ENCODE measurements around the gene CACNA2D2.

DNA sequence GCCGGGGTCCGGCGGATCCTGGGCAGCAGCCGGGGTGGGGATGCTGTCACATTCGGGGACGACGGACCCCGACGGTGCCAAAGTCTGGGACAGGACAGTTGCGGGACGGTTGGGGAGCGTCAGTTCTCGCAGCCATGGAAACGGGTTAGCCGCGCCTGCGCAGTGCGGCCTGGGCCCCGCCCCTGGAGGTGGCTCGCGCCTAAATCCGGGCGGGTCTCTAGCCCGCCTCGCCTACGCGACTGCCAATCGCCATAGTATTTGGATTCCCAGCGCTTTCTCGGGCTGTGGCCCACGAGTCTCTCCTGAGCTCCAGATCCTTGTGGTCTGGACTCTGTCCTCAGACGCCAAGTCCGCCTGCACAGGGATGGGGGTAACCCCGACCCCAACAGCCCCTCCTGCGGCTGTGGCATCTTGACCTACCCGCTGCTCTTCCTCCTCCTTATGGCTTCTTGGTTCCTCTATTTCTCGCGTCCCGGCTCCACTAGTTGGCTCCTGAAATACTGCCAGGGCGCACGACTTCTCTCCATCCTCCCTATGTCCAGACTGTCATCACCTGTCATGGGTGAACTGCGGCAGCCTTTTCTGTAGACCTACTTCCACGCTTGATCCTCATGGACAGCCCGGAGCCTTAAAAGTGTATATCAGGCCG, 157.7 kb downstream of the CACNA2D2 start, which contains the start of gene ZMYND10:
- TF ChIP-seq, protein P1, sequence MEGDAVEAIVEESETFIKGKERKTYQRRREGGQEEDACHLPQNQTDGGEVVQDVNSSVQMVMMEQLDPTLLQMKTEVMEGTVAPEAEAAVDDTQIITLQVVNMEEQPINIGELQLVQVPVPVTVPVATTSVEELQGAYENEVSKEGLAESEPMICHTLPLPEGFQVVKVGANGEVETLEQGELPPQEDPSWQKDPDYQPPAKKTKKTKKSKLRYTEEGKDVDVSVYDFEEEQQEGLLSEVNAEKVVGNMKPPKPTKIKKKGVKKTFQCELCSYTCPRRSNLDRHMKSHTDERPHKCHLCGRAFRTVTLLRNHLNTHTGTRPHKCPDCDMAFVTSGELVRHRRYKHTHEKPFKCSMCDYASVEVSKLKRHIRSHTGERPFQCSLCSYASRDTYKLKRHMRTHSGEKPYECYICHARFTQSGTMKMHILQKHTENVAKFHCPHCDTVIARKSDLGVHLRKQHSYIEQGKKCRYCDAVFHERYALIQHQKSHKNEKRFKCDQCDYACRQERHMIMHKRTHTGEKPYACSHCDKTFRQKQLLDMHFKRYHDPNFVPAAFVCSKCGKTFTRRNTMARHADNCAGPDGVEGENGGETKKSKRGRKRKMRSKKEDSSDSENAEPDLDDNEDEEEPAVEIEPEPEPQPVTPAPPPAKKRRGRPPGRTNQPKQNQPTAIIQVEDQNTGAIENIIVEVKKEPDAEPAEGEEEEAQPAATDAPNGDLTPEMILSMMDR (conservative IDR thresholded peaks at IDR 0.05) = no peak
- TF ChIP-seq ZFX (IDR thresholded peaks at IDR 0.05) = no peak
